Osteocyte (in vitro differentiated cells): ENCODE data around the gene SCLY. TPM values are rescaled to one million over a fixed set of nuclear protein-coding genes. Genes with fewer than 3 reads are reported as not detected.

Source experiments
- DNase-seq: peaks from one replicate; pipeline ENCODE4 v3.0.0; 2021; ENCODE audit warnings: mixed read lengths; ENCODE audit not compliant: unreplicated experiment; ENCODE audit errors: extremely low spot score
- H3K27ac Mint-ChIP-seq: one replicate; pipeline ENCODE4 v1.8.0; 2021; ENCODE audit warnings: mild to moderate bottlenecking, mixed read lengths; ENCODE audit not compliant: unreplicated experiment
- H3K27me3 Mint-ChIP-seq: one replicate; pipeline ENCODE4 v1.8.0; 2021; ENCODE audit warnings: mixed read lengths; ENCODE audit not compliant: unreplicated experiment
- H3K36me3 Mint-ChIP-seq: one replicate; pipeline ENCODE4 v1.8.0; 2021; ENCODE audit warnings: mixed read lengths; ENCODE audit not compliant: unreplicated experiment
- H3K4me1 Mint-ChIP-seq: one replicate; pipeline ENCODE4 v1.8.0; 2021; ENCODE audit warnings: mixed read lengths; ENCODE audit not compliant: unreplicated experiment
- H3K4me3 Mint-ChIP-seq: one replicate; pipeline ENCODE4 v1.8.0; 2021; ENCODE audit warnings: mild to moderate bottlenecking, moderate library complexity, mixed read lengths; ENCODE audit not compliant: unreplicated experiment
- H3K9me3 Mint-ChIP-seq: one replicate; pipeline ENCODE4 v1.8.0; 2021; ENCODE audit warnings: mixed read lengths; ENCODE audit not compliant: unreplicated experiment
- CTCF ChIP-seq: fragments of 200-600 bp; sonication (generic); IDR thresholded peaks from 2 replicates; pipeline ENCODE4 v1.5.0; 2021; ENCODE audit warnings: antibody characterized with exemption, mild to moderate bottlenecking, moderate library complexity
- total RNA-seq: library from RNA; stranded (reverse); gene quantifications from 2 replicates; pipeline ENCODE4 v1.2.1, GENCODE V29; 2021

SCLY gene
- total RNA-seq, 1 donor from 2014 or later: 22.1 TPM

DNA sequence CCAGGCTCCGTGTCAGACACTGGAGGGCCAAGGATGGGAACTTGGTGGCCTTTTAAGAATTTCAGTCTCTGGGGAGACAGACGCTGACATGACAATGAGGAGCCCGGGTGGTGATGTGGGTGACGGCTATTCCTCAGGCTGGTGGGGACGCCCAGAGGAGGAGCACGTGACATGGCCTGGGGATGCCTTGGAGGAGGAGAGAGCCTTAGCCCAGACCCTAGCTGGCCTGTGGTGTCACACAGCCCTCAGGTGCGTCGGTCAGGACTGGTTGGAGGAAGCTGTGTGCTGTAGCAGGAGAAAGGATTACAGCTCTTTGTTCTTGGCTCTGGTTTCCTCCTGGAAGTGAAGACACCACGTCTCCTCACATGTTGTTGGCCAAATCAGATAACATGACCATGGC is 40.0 kb upstream of the SCLY start:
- no peaks in the 10 kb centered on the region for H3K27me3 Mint-ChIP-seq
- no peak overlapping the region for H3K27ac Mint-ChIP-seq
- no peak overlapping the region for H3K4me3 Mint-ChIP-seq
- TF ChIP-seq CTCF: no peak
- no peaks in the 10 kb centered on the region for H3K9me3 Mint-ChIP-seq
- H3K36me3 Mint-ChIP-seq: peaks cover 36% of the 10 kb centered on the region
- peaks cover 24% of the 10 kb centered on the region for H3K4me1 Mint-ChIP-seq
- peak; percentile 70 for DNase-seq

DNA sequence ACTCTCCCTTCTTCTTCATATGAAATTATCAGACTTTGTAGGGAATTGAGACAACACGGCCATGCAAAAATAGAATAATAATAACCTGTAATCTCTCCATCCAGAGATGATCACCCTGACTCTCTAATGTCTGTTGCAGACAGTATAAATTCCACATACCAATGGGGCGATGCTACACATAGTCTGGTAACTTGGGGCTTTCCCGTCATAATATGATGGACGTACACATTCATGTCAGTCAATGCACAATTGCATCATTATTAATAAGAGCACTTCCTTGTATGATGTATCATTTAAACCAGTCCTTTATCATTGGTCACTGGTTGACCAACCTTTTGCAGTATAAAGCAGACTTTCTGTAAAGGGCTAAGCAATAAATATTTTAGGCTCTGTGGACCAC is 39.5 kb upstream of the SCLY start:
- no peak overlapping the region for H3K27ac Mint-ChIP-seq
- peaks cover 39% of the 10 kb centered on the region for H3K36me3 Mint-ChIP-seq
- peaks cover 23% of the 10 kb centered on the region for H3K4me1 Mint-ChIP-seq
- no peaks in the 10 kb centered on the region for H3K9me3 Mint-ChIP-seq
- no peaks in the 10 kb centered on the region for H3K27me3 Mint-ChIP-seq
- TF ChIP-seq CTCF: no peak
- no peak overlapping the region for H3K4me3 Mint-ChIP-seq
- no peak for DNase-seq

GRCh38 chr2:238022594-238023157 is 38.1 kb upstream of the SCLY start:
- Mint-ChIP-seq H3K27me3 (no peaks in the 10 kb centered on the region), H3K36me3 (peaks cover 37% of the 10 kb centered on the region), H3K4me3 (no peak overlapping the region), H3K27ac (no peak overlapping the region), H3K4me1 (peaks cover 21% of the 10 kb centered on the region), H3K9me3 (no peaks in the 10 kb centered on the region)
- peak; percentile 62 for DNase-seq
- no peak for TF ChIP-seq CTCF

DNA sequence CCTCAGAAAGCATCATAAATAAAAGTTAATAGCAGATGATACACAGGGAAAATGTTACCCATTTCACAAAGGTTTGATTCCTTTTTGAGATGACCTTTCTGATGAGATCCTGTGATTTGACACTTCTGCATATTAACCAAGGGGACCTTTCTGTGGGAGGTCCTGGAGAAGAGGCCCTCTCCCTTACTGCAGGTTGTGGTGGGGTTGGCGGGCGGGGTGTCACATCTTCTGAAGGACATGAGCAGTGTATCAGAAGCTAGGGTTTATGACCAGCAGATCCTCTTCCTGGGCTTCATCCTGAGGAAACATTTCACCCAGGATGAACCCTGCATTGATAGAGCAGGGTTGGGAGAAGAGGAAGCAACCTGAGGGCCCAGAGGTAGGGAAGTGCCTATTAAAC is 37.2 kb upstream of the SCLY start:
- Mint-ChIP-seq H3K27ac (no peak overlapping the region), H3K27me3 (no peaks in the 10 kb centered on the region), H3K4me3 (no peak overlapping the region), H3K4me1 (peaks cover 17% of the 10 kb centered on the region), H3K9me3 (no peaks in the 10 kb centered on the region), H3K36me3 (peaks cover 31% of the 10 kb centered on the region)
- DNase-seq: peak; percentile 34
- TF ChIP-seq CTCF: no peak

DNA sequence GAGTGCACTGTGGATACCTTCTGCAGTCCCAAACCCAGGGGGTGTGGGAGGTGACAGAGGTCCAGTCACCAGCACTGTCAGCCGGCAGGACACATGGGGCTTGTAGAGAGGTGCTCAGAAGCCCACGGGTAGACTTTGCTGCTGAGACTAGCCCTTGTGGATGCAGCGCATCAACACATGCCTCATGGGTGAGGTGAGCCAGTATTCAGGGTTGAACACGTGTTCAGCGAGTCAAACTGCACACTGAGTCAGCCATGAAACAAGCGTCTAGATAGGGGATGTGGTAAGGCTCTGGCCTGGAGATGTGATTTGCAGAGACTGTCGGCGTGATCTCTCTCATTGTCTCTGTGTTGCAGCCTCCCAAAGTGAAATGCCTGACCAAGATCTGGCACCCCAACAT is 35.8 kb upstream of the SCLY start:
- peak; percentile 71 for DNase-seq
- no peak for TF ChIP-seq CTCF
- Mint-ChIP-seq H3K27me3 (no peaks in the 10 kb centered on the region), H3K27ac (no peak overlapping the region), H3K36me3 (peaks cover 33% of the 10 kb centered on the region), H3K9me3 (no peaks in the 10 kb centered on the region), H3K4me1 (peaks cover 4% of the 10 kb centered on the region), H3K4me3 (no peak overlapping the region)
